T-helper 1 cell (primary cell): ENCODE data around the gene NOXO1.

ENCODE experiments used
- DNase-seq, 5 donors: peaks; one replicate each; pipeline ENCODE4 v3.0.0-alpha.2; 2012 to 2020

The NOXO1 gene

DNA sequence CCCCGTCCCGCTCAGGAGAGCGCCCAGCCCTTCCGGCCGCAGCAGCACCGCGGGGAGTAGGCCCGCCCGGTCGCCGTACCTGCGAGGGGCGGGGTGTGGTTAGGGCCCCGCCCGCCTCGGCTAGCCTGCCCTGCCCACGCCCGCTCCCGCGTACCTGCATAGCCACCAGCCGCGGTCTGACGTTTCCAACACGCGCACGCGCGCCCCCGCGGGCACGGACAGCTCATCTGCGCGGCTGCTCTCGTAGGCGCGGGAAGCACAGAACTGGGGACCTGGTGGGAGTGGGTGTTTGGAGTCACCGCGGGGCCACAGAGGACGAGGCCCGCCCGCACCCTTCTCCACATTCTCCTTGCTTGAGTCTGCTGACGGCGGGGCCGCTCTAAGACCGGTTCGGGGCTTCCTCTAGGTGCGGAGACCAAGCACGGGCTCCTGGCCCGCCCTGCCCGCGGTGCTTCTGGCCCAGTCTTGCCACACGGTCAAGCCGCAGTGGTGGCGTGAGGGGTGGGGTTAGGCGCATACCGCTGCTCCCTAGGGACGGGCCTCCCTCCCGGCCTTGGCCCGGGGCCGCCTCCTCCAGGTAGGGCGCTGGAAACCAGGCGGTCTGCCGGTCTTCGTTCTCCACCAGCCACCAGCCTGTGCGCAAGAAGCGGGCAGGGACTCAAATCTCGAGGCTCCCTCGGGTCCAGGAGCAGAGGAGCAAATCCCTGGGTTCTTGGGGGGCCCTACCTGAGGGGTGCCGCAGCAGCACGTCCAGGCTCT, 1.8 kb downstream of the NOXO1 start:
- no peak for DNase-seq

DNA sequence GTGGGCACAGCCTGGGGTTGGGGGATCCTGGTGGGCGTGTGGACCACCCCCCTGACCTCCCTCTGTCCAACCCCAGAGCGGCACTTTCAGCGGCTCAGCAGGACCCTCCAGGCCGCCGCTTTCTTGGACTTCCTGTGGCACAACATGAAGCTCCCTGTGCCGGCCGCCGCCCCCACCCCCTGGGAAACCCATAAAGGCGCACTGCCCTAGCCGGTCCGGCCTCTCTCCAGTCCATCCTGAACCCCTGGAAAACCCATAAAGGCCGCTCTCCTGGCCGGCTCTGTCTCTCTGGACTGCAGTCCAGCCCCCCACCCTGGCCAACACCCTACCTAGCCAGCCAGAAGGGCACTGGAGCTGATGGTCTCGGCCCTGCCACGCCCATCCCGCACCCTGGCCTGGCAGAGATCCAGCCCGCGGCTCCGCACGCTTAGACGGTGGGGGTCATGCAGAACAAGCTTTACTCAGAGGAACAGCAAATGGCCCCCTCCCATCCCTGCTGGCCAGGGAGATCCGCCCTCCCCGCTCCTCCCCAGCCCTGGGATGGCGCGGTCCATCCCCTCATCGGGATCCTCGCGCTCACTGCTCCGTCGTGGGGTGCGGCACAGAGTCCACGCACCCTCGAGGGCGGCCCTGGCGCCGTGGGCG, 2.7 kb downstream of the NOXO1 start:
- DNase-seq = no peak

GRCh38 chr16:1977875-1978268, 3.4 kb downstream of the NOXO1 start:
- DNase-seq = no peak

DNA sequence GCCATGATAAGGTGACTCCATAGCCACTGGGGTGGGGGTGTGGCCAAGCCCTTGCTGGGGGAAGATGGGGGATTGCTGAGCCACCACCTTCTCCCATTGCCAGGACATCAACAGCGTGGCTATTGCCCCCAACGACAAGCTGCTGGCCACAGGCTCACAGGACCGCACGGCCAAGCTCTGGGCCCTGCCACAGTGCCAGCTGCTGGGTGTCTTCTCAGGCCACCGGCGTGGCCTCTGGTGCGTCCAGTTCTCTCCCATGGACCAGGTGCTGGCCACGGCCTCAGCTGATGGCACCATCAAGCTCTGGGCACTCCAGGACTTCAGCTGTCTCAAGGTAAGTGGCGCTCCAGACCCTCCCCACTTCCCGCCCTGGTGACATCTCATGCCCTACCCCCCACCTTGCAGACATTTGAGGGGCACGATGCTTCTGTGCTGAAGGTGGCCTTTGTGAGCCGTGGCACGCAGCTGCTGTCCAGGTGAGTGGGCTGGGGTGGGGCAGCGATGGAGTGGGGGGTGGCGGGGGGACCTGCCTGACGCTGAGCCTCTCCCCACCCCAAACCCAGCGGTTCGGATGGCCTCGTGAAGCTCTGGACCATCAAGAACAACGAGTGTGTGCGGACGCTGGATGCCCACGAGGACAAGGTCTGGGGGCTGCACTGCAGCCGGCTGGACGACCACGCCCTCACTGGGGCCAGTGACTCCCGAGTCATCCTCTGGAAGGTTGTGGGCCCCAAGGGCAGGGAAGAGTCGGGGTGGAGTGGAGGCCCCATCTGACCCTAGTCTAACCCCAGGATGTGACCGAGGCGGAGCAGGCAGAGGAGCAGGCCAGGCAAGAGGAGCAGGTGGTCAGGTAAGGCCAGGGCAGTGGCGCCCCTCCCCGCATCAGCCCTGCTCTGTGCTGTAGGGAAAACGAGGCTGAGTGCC, 4.1 kb downstream of the NOXO1 start:
- no peak for DNase-seq

- DNase-seq = no peak
Observed at GRCh38 chr16:1976216-1976520, 5.1 kb downstream of the NOXO1 start.

DNA sequence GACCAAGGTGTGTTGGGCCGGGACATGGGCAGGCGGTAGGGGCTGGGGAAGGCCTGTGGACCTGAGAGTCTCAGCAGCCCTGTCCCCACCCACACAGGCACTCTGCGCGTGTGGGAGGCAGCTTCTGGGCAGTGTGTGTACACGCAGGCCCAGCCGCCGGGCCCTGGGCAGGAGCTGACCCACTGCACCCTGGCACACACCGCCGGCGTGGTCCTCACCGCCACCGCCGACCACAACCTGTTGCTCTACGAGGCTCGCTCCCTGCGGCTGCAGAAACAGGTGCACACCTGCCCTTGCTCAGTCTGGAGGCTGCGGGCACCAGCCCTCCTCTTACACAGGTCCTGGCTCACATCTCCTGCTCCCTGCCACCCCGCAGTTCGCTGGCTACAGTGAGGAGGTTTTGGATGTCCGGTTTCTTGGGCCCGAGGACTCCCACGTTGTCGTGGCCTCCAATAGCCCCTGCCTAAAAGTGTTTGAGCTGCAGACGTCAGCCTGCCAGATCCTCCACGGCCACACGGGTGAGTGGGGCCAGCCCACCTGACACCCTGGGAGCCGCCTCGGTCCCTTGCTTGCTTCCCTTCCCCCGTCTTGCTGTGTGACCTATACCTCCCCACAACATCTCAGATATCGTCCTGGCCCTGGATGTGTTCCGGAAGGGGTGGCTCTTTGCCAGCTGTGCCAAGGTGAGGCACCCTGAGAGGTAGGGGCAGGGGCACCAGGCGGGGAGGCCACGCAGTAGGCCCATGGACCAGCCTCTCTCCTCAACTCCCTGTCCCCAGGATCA, 5.6 kb downstream of the NOXO1 start:
- no peak for DNase-seq

DNA sequence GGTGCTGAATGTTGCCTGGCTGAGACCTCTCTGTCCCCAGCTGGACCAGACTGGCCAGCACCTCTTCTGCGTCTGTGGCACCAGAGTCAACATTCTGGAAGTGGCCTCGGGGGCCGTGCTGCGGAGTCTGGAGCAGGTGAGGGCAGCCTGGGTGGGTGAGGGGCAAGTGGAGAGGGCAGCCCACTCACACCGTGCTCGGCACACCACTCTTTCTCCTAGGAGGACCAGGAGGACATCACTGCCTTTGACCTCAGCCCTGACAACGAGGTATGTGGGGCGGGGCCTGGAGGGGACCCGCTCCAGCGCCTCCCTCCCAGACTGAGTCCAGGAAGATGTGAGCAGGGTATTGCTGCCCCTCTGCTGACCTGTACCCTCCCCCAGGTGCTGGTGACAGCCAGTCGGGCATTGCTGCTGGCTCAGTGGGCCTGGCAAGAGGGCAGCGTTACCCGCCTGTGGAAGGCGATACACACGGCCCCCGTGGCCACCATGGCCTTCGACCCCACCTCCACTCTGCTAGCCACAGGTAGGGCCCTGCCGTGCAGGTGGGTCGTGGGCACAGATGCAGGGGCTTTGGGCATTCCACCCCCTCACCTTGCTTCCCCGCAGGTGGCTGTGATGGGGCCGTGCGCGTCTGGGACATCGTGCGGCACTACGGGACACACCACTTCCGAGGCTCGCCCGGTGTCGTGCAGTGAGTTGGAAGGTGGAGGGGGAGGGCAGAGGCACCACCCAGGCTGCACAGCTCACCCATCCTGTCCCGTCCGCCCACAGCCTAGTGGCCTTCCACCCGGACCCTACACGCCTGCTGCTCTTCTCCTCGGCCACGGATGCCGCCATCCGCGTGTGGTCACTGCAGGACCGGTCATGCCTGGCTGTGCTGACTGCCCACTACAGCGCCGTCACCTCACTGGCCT, 6.9 kb downstream of the NOXO1 start:
- no peak for DNase-seq

- no peak for DNase-seq
Observed at GRCh38 chr16:1973461-1974156, 7.7 kb downstream of the NOXO1 start.

GRCh38 chr16:1972490-1972877, 8.8 kb downstream of the NOXO1 start:
- no peak for DNase-seq

DNA sequence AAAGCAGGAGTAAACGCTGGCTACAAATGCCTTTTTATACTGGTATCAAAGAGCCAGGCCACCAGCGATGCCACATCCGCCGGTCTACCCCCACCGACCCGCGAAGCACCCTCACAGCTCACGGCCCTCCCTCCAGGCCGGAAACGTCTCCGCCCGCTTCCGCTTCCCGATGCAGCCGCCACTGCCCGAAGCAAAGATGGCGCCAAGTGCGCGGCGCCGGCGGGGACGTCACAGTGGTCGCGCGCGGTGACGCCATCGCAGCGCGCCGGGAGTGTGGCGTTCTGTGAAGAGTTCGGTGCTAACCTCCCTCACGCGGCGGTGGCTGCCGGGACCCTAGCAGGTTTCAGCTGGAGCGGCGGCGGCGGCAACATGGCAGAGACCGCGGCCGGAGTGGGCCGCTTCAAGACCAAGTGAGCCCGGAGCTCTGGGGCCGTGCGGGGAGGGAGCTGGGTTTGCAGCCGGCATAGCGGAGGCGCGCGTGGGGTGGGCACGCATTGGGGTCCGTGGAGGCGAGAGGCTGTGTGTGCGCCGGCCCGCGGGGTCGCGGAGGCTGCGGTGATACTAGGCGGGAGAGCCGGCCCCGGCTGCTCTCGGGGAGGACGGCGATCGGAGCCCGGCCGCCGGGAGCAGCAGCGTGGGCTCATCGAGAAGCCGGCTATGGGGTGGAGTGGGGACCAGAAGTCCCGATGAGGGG, 9.3 kb downstream of the NOXO1 start, which contains the start of gene TBL3:
TSS of gene TBL3 (plus strand) at position 258 of the 694 bp plus-strand sequence. CDS start at position 370, 112 bp downstream.
- DNase-seq = peak; percentile 93 to 98 (median 94)

GRCh38 chr16:1968146-1968953, 12.9 kb downstream of the NOXO1 start:
- no peak for DNase-seq

DNA sequence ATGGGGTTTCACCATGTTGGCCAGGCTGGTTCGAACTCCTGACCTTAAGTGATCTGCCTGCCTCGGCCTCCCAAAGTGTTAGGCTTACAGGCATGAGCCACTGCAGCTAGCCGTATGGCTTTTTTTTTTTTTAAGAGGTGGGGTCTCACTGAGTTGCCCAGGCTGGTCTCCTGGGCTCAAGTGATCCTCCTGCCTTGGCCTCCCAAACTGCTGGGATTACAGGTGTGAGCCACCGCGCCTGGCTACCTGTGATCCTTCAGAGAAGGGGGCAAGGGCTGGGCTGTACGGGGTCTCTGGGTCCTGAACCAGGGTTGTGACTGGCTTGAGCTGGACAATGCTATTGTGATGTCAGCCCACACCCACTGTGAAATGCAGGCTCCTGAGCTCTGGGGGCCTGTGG, 14.8 kb downstream of the NOXO1 start, which contains the start of gene RNF151:
TSS of gene RNF151 (plus strand) at position 397 of the 400 bp plus-strand sequence. CDS start 26 bp downstream, outside the sequence.
- DNase-seq = no peak

DNA sequence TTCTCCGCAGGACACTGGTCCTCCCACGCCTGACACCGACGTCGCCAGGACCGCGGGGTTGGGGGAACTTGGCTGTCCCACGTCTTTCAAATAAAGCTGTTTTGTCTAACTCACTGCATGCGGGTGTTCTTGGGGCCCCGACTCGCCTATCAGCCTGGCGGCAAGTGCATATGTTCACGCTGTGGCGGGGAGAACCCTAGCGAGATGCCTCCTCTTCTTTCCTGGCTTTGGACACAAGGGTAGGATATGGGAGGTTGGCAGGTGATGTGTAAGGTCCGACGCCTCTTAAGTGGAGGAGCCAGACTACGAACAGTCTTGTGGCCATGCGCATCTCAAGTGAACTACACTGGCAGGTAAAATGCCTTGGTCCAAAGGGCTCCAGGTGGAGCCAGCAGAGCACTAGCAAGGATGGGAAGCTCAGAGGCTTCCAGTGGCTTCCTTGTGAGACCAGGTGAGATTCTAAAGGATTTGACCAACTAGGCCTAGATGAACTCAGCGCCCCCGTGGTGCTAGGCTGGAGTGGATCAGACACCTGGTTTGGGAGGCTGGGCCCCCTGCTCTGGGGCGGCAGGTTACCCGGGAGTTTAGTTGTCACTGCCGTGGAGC, 15.8 kb downstream of the NOXO1 start:
- no peak for DNase-seq

DNA sequence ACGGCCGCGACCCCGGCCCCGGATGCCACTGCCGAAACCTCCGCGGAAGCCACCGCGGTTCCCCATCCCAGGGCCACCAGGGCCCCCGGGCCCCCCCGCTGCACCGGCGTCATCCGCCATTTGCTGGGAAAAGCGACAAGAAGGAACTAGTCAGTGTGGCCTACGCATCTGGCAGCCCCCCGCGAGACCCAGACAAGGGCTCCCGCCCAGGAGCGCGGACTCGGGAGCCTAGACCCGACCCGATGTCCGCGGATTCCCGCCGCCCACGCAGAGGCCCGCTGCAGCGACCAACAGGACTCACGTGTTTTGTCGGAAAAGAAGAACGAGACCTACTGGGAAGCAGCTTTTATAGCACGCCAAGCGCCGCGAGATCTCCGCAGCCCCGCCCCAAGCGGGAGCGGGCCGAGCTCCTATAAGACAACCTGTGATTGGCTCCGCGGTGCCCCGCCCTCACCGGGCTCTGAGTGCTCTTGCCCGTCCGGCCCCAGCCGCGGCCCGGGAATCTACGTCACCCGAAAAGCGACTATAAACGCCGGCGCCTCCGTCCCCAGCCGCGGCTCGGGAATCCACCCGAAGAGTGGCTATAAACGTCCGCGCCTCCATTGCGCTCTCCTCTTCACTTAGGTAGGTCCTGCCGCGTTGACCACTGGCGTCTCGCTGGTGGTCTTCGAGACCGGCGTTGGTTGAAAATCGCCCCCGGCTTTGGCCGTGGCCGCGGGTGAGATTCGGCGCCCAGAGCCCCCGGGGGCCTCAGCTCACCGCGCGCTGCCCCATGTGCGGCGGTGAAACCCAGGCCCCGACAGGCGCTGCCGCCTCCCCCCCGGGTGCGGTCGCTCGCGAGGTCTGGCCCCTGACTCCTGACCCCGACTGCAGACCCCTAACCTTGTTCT, 16.5 kb downstream of the NOXO1 start, which contains the start of gene RPS2:
TSS of gene RPS2 (minus strand) at position 321 of the 890 bp plus-strand sequence. CDS start at position 120, 201 bp downstream.
- DNase-seq = peak; percentile 97 to 99 (median 99)

GRCh38 chr16:1963806-1964505, 17.3 kb downstream of the NOXO1 start:
- peak in 2 of 5 donors; percentile 35 to 58 for DNase-seq
